H9 (cell line): ENCODE data around the gene TMEM63A. TPM values are rescaled to one million over a fixed set of nuclear protein-coding genes. Genes with fewer than 3 reads are reported as not detected.

Experiments used
- DNase-seq: peaks from one replicate; pipeline ENCODE4 v3.0.0-alpha.2; 2017
- H2AFZ ChIP-seq: one replicate; pipeline ENCODE4 v1.6.1; 2013; ENCODE audit warnings: mild to moderate bottlenecking, low read length, control low read depth, moderate library complexity
- H2AK5ac ChIP-seq: 2 replicates; pipeline ENCODE4 v1.6.1; 2013; ENCODE audit warnings: low read length, control low read depth, mixed read lengths; ENCODE audit not compliant: insufficient read length
- H2BK120ac ChIP-seq: one replicate; pipeline ENCODE4 v1.6.1; 2013; ENCODE audit warnings: low read depth, mild to moderate bottlenecking, low read length, control low read depth, inconsistent platforms; ENCODE audit not compliant: poor library complexity, severe bottlenecking
- H2BK12ac ChIP-seq: 2 replicates; pipeline ENCODE4 v1.6.1; 2013; ENCODE audit warnings: low read length, control low read depth, mixed read lengths, low read depth; ENCODE audit not compliant: insufficient read length
- H2BK15ac ChIP-seq: 2 replicates; pipeline ENCODE4 v1.6.1; 2013; ENCODE audit warnings: low read depth, low read length, control low read depth
- H2BK20ac ChIP-seq: one replicate; pipeline ENCODE4 v1.6.1; 2013; ENCODE audit warnings: low read depth, mild to moderate bottlenecking, low read length, control low read depth, inconsistent platforms; ENCODE audit not compliant: poor library complexity, severe bottlenecking
- H2BK5ac ChIP-seq: 2 replicates; pipeline ENCODE4 v1.6.1; 2013; ENCODE audit warnings: low read length, control low read depth, mixed read lengths; ENCODE audit not compliant: insufficient read length
- H3K14ac ChIP-seq: 2 replicates; pipeline ENCODE4 v1.6.1; 2013; ENCODE audit warnings: low read length, control low read depth; ENCODE audit not compliant: insufficient read depth
- H3K18ac ChIP-seq: 2 replicates; pipeline ENCODE4 v1.6.1; 2013; ENCODE audit warnings: low read depth, mild to moderate bottlenecking, mixed read lengths, low read length, control low read depth; ENCODE audit not compliant: insufficient read length
- H3K23ac ChIP-seq: 2 replicates; pipeline ENCODE4 v1.6.1; 2013; ENCODE audit warnings: low read length, control low read depth, mixed read lengths, low read depth; ENCODE audit not compliant: insufficient read length
- H3K23me2 ChIP-seq: 2 replicates; pipeline ENCODE4 v1.6.1; 2013; ENCODE audit warnings: low read depth, mild to moderate bottlenecking, mixed read lengths, low read length, control low read depth; ENCODE audit not compliant: insufficient read length, poor library complexity, severe bottlenecking
- H3K27ac ChIP-seq: 2 replicates; pipeline ENCODE4 v1.5.1; 2013; ENCODE audit warnings: low read length, control low read depth, mixed read lengths, low read depth; ENCODE audit not compliant: insufficient read length
- H3K27me3 ChIP-seq: 2 replicates; pipeline ENCODE4 v1.6.1; 2013; ENCODE audit warnings: low read length, control low read depth, inconsistent platforms; ENCODE audit not compliant: insufficient read depth
- H3K4ac ChIP-seq: 2 replicates; pipeline ENCODE4 v1.6.1; 2013; ENCODE audit warnings: low read depth, mild to moderate bottlenecking, control low read depth, inconsistent platforms, low read length, moderate library complexity
- H3K4me1 ChIP-seq: 2 replicates; pipeline ENCODE4 v1.6.1; 2013; ENCODE audit warnings: low read length, control low read depth, inconsistent platforms; ENCODE audit not compliant: insufficient read depth
- H3K4me2 ChIP-seq: 2 replicates; pipeline ENCODE4 v1.6.1; 2013; ENCODE audit warnings: low read length, control low read depth, mixed read lengths; ENCODE audit not compliant: insufficient read length, insufficient read depth
- H3K56ac ChIP-seq: 2 replicates; pipeline ENCODE4 v1.6.1; 2013; ENCODE audit warnings: low read depth, mild to moderate bottlenecking, mixed read lengths, low read length, control low read depth; ENCODE audit not compliant: insufficient read length
- H3K79me1 ChIP-seq: 2 replicates; pipeline ENCODE4 v1.6.1; 2013; ENCODE audit warnings: low read depth, mild to moderate bottlenecking, moderate library complexity, low read length, control low read depth, inconsistent platforms; ENCODE audit not compliant: insufficient read depth, poor library complexity, severe bottlenecking
- H3K79me2 ChIP-seq: 2 replicates; pipeline ENCODE4 v1.6.1; 2013; ENCODE audit warnings: low read length, control low read depth, inconsistent platforms; ENCODE audit not compliant: insufficient read depth
- H3K9ac ChIP-seq: 2 replicates; pipeline ENCODE4 v1.6.1; 2013; ENCODE audit warnings: low read length, control low read depth, mixed read lengths; ENCODE audit not compliant: insufficient read length; ENCODE audit errors: extremely low read depth
- H3K9me3 ChIP-seq: one replicate; pipeline ENCODE4 v1.6.1; 2013; ENCODE audit warnings: low read depth, low read length, inconsistent platforms; ENCODE audit not compliant: control insufficient read depth
- H3T11ph ChIP-seq: one replicate; pipeline ENCODE4 v1.6.1; 2013; ENCODE audit warnings: mild to moderate bottlenecking, low read length, control low read depth, inconsistent platforms
- H4K20me1 ChIP-seq: one replicate; pipeline ENCODE4 v1.6.1; 2013; ENCODE audit not compliant: control insufficient read depth, insufficient read length, insufficient read depth
- H4K5ac ChIP-seq: 2 replicates; pipeline ENCODE4 v1.6.1; 2013; ENCODE audit warnings: low read depth, mild to moderate bottlenecking, mixed read lengths, low read length, control low read depth; ENCODE audit not compliant: insufficient read length
- H4K8ac ChIP-seq: replicated peaks from 2 replicates; pipeline ENCODE4 v1.6.1; 2013; ENCODE audit warnings: low read length, control low read depth, mixed read lengths, low read depth; ENCODE audit not compliant: insufficient read length
- H4K91ac ChIP-seq: 2 replicates; pipeline ENCODE4 v1.6.1; 2013; ENCODE audit warnings: low read depth, mild to moderate bottlenecking, moderate library complexity, mixed read lengths, low read length, control low read depth; ENCODE audit not compliant: insufficient read length
- H3K27ac Mint-ChIP-seq, 3 experiments: 2 replicates in 2 of 3; 3 replicates in 1 of 3; pipeline ENCODE4 v1.8.0; 2020 to 2021; ENCODE audit warnings: mixed read lengths in 3 of 3, mild to moderate bottlenecking in 1 of 3, moderate library complexity in 1 of 3
- H3K27me3 Mint-ChIP-seq: 2 replicates; pipeline ENCODE4 v1.8.0; 2021; ENCODE audit warnings: low read depth, mild to moderate bottlenecking, moderate library complexity, mixed read lengths
- H3K36me3 Mint-ChIP-seq, 3 experiments: 2 replicates in 2 of 3; 3 replicates in 1 of 3; pipeline ENCODE4 v1.8.0; 2020 to 2021; ENCODE audit warnings: low read depth in 3 of 3, mixed read lengths in 3 of 3; ENCODE audit not compliant: insufficient read depth in 1 of 3
- H3K4me1 Mint-ChIP-seq, 2 experiments: 2 replicates each; pipeline ENCODE4 v1.8.0; 2020; ENCODE audit warnings: mixed read lengths in 2 of 2
- H3K4me3 Mint-ChIP-seq, 2 experiments: 2 replicates in 1 of 2; 3 replicates in 1 of 2; pipeline ENCODE4 v1.8.0; 2020 to 2021; ENCODE audit warnings: mild to moderate bottlenecking in 2 of 2, mixed read lengths in 2 of 2, moderate library complexity in 1 of 2
- H3K9me3 Mint-ChIP-seq, 2 experiments: 2 replicates in 1 of 2; 3 replicates in 1 of 2; pipeline ENCODE4 v1.8.0; 2020; ENCODE audit warnings: mild to moderate bottlenecking in 2 of 2, mixed read lengths in 2 of 2, moderate library complexity in 1 of 2
- CTCF ChIP-seq: fragments of 200-600 bp; sonication (generic); conservative IDR thresholded peaks from 3 replicates; pipeline ENCODE4 v1.8.0; 2021; ENCODE audit warnings: antibody characterized with exemption, mild to moderate bottlenecking
- WGBS: extraction: QIAGEN DNeasy Blood & Tissue Kit; methylation state at CpG from one replicate; pipeline ENCODE4 v1.1.7; 2013; ENCODE audit warnings: missing lambda C conversion rate, low lambda C conversion rate, mixed read lengths; ENCODE audit not compliant: insufficient read length; ENCODE audit errors: extremely low coverage; 5-methylcytosine and 5-hydroxymethylcytosine counted together
- total RNA-seq: library from RNA; stranded (reverse); gene quantifications from 2 replicates; pipeline ENCODE4 v1.2.1, GENCODE V29; 2021

TMEM63A gene
- total RNA-seq, 1 experiment from 2014 or later: 75.7 TPM

DNA sequence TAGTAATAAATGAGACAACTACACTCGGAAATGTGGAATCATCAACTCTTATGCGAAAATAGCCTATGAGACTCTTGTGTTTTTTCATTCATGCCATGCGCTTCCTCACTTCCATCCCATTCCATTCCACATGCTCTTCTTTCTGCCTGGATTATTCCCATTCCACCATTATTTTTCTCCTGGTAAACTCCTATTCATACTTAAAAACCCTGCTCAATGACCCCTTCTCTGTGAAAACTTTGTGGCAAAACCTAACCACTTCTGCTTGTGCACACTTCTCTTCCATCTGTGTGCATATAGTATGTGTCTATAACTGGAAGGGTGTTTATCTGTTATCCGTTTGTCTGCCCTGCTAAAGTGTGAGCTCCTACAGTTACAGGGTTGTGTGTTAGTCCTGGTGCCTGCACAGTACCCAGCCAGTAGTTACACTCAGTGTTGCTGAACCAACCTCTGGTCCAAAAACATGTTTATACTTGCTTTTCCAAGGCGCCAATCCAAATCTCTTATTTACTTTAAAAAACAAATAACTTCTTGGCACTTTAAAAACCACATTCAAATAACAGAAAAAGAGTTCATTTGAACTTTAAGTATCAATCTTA lies 61.6 kb downstream of the TMEM63A start:
- no peak overlapping the region for H4K8ac ChIP-seq
- peaks cover 41 to 51% of the 10 kb centered on the region in 2 experiments for H3K4me1 Mint-ChIP-seq
- peaks cover 0 to 4% (median 0%) of the 10 kb centered on the region in 3 experiments; a peak in 3 of 7 replicates for H3K36me3 Mint-ChIP-seq
- no peak overlapping the region for H3T11ph ChIP-seq
- H2BK5ac ChIP-seq: no peak overlapping the region
- H3K23ac ChIP-seq: no peak overlapping the region
- H3K23me2 ChIP-seq: no peaks in the 10 kb centered on the region
- no peaks in the 10 kb centered on the region for H3K27me3 Mint-ChIP-seq
- H4K91ac ChIP-seq: no peak overlapping the region
- no peak overlapping the region for H2AFZ ChIP-seq
- H2BK20ac ChIP-seq: no peak overlapping the region
- H3K27me3 ChIP-seq: no peaks in the 10 kb centered on the region
- peaks cover 14% of the 10 kb centered on the region for H3K4me1 ChIP-seq
- H3K9me3 Mint-ChIP-seq: no peaks in the 10 kb centered on the region
- no peak overlapping the region for H3K56ac ChIP-seq
- no peak overlapping the region for H3K14ac ChIP-seq
- WGBS: 100% methylated on average over 1 of the region's 5 CpGs
- no peak overlapping the region for H2AK5ac ChIP-seq
- H3K79me1 ChIP-seq: no peaks in the 10 kb centered on the region
- no peak overlapping the region for H3K18ac ChIP-seq
- no peak overlapping the region for H3K4me2 ChIP-seq
- no peak overlapping the region for H2BK15ac ChIP-seq
- H3K4ac ChIP-seq: no peak overlapping the region
- no peaks in the 10 kb centered on the region for H3K9me3 ChIP-seq
- no peak overlapping the region for H3K4me3 Mint-ChIP-seq
- H2BK12ac ChIP-seq: no peak overlapping the region
- H3K27ac Mint-ChIP-seq: no peak overlapping the region
- H4K5ac ChIP-seq: no peak overlapping the region
- H3K79me2 ChIP-seq: no peaks in the 10 kb centered on the region
- TF ChIP-seq CTCF: no peak
- no peak for DNase-seq
- H3K27ac ChIP-seq: no peak overlapping the region
- no peaks in the 10 kb centered on the region for H4K20me1 ChIP-seq
- H3K9ac ChIP-seq: no peak overlapping the region
- no peak overlapping the region for H2BK120ac ChIP-seq
